ENCODE data around the gene TRIM40.

TRIM40 gene

DNA sequence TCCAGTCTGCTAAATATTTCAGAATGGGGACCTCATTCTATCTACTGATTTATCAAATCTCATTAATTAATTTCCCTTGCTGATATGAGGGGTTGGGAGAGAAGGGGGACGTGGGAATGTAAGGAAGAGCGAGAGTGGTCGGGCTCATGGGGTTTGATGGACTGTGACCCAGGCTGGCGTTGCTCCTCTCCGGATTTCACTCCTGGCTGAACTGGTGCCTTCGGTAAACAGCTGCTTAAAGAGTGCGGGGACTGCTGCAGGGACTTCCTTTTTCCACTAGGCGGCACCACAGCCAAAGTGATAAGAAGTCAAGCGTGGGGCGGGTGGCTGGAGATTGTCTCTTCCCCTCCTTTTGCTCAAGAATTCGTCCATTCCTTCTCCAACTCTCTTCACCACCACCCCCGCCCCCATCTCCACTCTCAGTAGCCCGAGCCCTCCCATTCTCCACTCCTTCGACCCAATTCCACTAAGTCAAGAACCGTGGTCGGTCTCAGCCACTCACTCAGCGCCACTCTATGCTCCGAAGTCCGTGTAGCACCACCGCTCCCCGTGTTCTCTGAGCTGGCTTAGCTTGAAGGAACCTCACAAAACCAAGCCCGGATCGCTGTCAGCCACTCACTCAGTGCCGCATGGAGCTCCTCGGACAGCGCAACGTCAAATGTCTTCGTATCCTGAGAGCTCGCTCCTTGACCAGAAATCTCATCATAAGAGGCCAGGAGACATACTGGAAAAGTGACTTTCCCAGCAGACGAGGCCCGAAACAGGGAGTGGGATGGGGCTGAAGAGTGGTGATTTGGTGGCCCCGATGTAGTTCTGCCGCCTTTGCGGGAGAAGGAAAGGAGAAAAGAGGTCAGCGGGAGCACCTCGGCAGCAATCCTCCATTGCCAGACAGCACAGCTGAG lies 32.7 kb upstream of the TRIM40 start:
- peak overlapping the region; percentile 33 for H3K4me3 ChIP-seq (ENCODE audit: low read depth, low read length)
- DNase-seq (ENCODE audit: low read depth, low spot score): peak; percentile 87
- TF ChIP-seq, protein P1, sequence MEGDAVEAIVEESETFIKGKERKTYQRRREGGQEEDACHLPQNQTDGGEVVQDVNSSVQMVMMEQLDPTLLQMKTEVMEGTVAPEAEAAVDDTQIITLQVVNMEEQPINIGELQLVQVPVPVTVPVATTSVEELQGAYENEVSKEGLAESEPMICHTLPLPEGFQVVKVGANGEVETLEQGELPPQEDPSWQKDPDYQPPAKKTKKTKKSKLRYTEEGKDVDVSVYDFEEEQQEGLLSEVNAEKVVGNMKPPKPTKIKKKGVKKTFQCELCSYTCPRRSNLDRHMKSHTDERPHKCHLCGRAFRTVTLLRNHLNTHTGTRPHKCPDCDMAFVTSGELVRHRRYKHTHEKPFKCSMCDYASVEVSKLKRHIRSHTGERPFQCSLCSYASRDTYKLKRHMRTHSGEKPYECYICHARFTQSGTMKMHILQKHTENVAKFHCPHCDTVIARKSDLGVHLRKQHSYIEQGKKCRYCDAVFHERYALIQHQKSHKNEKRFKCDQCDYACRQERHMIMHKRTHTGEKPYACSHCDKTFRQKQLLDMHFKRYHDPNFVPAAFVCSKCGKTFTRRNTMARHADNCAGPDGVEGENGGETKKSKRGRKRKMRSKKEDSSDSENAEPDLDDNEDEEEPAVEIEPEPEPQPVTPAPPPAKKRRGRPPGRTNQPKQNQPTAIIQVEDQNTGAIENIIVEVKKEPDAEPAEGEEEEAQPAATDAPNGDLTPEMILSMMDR (IDR thresholded peaks at IDR 0.05; ENCODE audit: low read depth, low read length): peak; percentile 95
- in situ Hi-C loops (cut with HindIII; ENCODE audit: low sequenced_read_pairs): no loop called here

DNA sequence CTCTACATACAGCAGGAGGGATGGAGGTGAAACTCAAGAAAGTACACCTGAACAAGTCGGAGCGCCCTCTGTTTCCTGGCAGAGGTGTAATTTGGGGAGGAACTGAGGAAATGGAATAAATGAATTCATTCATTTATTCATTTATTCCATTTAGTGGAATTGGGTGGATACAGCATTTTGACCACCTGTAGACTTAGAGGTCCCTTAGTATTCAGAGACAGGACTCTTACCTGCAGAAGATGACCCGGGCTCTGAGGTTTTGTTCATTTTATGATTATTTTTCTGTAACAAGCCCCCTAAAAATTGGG lies 32.1 kb upstream of the TRIM40 start:
- TF ChIP-seq, protein P1 (IDR thresholded peaks at IDR 0.05; ENCODE audit: low read depth, low read length): no peak
- DNase-seq (ENCODE audit: low read depth, low spot score): no peak
- no peak overlapping the region for H3K4me3 ChIP-seq (ENCODE audit: low read depth, low read length)
- in situ Hi-C loops (cut with HindIII; ENCODE audit: low sequenced_read_pairs): no loop called here

DNA sequence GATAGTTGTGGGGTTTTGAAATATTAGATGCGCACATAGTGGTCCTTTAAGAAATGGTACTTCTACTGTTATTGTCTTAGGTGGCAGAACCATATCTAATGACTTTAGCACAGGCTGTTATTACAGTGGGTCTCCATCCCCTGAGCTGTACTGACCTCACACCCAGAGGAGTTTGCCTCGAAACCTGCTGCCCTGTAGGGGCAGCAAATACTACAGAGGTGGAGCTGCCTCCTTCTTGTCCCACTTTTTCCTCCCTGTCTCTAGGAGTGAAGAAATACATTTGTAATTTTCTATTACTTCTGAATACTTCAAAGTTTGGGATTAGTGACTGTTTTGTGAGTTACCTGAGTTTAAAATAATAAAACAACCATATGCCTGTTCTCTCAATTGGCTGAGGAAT lies 31.3 kb upstream of the TRIM40 start:
- TF ChIP-seq, protein P1 (IDR thresholded peaks at IDR 0.05; ENCODE audit: low read depth, low read length): no peak
- H3K4me3 ChIP-seq (ENCODE audit: low read depth, low read length): no peak overlapping the region
- in situ Hi-C loops (cut with HindIII; ENCODE audit: low sequenced_read_pairs): no loop called here
- DNase-seq (ENCODE audit: low read depth, low spot score): no peak

DNA sequence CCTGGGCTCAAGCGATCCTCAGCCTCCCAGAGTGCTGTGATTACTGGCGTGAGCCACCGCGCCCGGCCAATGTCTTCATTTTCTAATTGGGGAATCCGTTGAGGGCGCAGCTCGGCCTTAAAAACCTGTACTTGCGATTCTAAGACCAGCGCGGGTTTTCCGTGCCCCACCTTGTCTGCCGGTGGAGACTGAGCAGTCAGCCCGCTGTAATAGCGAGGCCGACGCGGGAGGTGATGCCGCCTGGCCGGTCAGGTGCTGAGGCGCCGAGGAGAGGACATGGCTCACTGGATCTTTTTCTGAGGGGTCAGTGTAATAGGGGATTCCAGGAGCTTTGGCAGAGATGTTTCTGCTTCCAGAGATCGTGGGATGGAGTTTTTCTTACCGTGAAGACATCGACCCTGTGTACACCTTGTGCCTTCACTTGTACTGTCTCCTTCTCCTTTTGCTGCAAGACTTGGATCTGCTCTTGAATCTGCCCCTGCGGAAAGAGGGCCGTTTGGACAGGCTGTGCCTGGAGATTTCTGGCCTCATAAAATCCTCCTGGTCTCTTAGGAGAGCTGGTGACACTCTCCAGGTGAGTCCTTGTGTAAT lies 24.6 kb upstream of the TRIM40 start:
- TF ChIP-seq, protein P1 (IDR thresholded peaks at IDR 0.05; ENCODE audit: low read depth, low read length): no peak
- no peak overlapping the region for H3K4me3 ChIP-seq (ENCODE audit: low read depth, low read length)
- no peak for DNase-seq (ENCODE audit: low read depth, low spot score)
- in situ Hi-C loops (cut with HindIII; ENCODE audit: low sequenced_read_pairs): no loop called here

DNA sequence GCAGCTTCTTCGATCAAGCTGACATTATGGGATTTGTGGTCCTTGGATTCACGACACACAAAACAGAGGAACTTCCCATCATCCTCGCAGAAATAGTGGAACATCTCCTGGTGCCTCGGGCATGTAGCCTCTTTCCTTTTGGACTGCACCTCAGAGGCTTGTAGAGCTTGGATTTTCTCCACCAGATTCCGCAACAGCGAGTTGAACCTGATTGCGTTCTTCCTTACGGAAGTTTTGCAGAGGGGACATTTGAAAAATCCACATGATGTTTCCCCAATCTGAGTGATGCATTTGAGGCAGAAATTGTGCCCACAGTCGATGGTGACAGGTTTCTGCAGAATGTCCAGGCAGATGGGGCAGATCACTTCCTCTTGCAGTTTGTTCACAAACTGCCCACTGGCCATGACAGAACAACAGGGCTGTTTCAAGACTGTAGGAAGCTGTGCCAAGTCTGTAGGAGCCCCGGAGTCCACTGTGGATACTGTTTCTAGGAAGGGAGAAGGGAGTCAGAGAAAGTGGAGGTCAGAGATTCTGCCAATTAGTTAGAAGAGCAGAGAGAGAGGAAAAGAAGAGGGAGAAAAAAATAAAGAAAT lies 23.4 kb upstream of the TRIM40 start:
- in situ Hi-C loops (cut with HindIII; ENCODE audit: low sequenced_read_pairs): no loop called here

DNA sequence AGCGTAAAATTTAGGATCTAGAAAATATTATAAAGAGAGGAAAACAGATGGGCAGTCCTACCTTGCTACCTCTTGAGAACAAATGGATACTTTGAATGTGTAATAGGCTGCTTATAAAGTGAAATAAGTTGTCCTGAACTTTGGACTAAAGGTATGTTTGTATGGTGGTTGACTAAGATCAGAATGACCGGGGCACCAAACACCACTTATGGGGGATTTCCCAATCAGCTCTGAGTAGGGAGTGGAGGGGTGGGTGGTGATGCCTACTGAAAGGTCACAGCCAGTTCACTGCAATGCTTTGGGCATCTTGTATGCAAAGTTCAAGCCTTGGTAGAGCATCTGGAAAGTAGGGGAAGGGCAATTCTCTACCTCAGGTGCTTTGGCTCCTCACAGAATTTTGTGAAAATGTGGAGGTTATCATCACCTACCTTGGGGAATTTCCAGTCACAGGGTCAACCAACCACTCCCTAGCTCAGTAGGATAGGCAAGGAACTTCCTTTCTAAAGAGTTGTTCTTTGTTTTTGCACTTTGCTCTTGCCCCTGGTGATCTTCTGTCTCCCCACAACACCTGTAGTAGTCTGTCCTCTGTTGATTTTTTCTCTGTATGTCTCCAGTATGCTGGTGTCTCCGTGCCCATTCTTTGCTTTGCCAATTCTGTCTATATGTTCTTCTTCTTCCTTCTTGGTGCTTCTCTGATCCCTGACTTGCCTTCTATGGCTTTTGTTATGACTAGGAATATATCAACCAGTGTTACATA lies 22.8 kb upstream of the TRIM40 start, which contains the start of gene TRIM31:
TSS of gene TRIM31 (minus strand) at position 88 of the 757 bp plus-strand sequence. CDS start 285 bp downstream, outside the sequence.
- TF ChIP-seq, protein P1 (IDR thresholded peaks at IDR 0.05; ENCODE audit: low read depth, low read length): no peak
- in situ Hi-C loops (cut with HindIII; ENCODE audit: low sequenced_read_pairs): no loop called here
- DNase-seq (ENCODE audit: low read depth, low spot score): no peak
- H3K4me3 ChIP-seq (ENCODE audit: low read depth, low read length): no peak within 1 kb of the TSS

More for the DNA sequence above, 23.4 kb upstream of the TRIM40 start:
- H3K4me3 ChIP-seq (ENCODE audit: low read depth, low read length): no peak overlapping the region
- no peak for DNase-seq (ENCODE audit: low read depth, low spot score)
- TF ChIP-seq, protein P1 (IDR thresholded peaks at IDR 0.05; ENCODE audit: low read depth, low read length): no peak

All from astrocyte of the spinal cord (primary cell).